Measurements from ENCODE around the gene CEP95. TPM values are rescaled to one million over a fixed set of nuclear protein-coding genes. Genes with fewer than 3 reads are reported as not detected.
A peak's percentile ranks its signal among the peaks of the same experiment; 100 is the strongest.

CEP95 gene
- total and polyA plus RNA-seq, 2 of the 13 experiments (the other 11 are each of a cell fraction or from before 2014, with no cell fraction given) = 65.9 to 68.8 TPM

DNA sequence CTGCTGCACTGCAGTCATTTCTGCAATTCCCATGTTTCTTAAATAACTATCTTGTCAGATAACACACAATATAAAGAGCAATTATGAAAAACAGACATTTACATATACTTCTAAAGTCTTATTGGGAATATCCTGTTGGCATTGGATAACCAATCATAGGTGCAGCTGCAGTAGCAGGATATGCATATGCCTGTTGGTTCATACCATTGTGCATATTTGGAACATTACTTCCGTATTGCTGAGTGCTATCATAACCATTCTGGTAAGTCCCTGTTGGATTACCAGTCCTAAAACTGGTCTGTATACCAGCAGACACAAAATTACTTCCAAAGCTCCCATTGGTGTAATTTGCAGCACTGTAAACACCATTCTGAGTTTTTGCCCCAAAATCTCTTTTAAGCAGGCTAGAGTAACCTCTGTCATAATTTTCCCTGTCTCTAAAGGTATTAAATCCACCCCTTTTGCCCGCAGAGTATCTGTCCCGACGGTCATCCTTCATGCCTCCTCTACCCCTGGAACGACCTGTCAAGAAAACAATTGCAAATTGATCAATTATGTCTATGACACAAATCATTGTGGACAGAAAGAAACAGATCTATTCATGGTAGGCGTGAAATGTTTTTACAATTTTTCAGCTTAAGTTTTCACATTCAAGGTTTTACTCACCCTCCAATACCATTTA, 6.8 kb upstream of the CEP95 start:
- Histone ChIP-seq H3K9me3 (ENCODE audit: low read length) (no peaks in the 10 kb centered on the region), H3K4me2 (ENCODE audit: low read depth, low read length) (no peak overlapping the region), H3K4me3 (replicated peaks in 1 of 3; ENCODE audit: insufficient read depth in 1 of 3, low read depth in 2 of 3, low read length in 3 of 3) (no peak overlapping the region), H3K27me3 (ENCODE audit: control insufficient read depth in 1 of 2, insufficient read depth in 2 of 2, low read length in 2 of 2) (no peaks in the 10 kb centered on the region; a peak in 1 of 5 replicates), H3K4me1 (ENCODE audit: insufficient read depth, low read length) (peaks cover 83% of the 10 kb centered on the region), H3K36me3 (replicated peaks in 1 of 2; ENCODE audit: control insufficient read depth in 1 of 2, insufficient read depth in 2 of 2, low read length in 2 of 2) (peaks cover 26 to 55% of the 10 kb centered on the region in 2 experiments), H4K20me1 (ENCODE audit: insufficient read depth, low read length) (peaks cover 50% of the 10 kb centered on the region), H2AFZ (ENCODE audit: low read length) (no peak overlapping the region), H3K9ac (ENCODE audit: insufficient read depth, low read depth, low read length) (no peak overlapping the region), H3K79me2 (ENCODE audit: insufficient read depth, low read length) (peaks cover 40% of the 10 kb centered on the region), H3K27ac (ENCODE audit: extremely low read length, insufficient read depth, low read length) (no peak overlapping the region)
- TF ChIP-seq ZBTB1 (CRISPR knock-in tag; IDR thresholded peaks at IDR 0.05; ENCODE audit: borderline replicate concordance) = no peak
- TF ChIP-seq ZBTB3 (CRISPR knock-in tag; IDR thresholded peaks at IDR 0.05; ENCODE audit: borderline replicate concordance, low read depth) = no peak
- TF ChIP-seq, protein P1, sequence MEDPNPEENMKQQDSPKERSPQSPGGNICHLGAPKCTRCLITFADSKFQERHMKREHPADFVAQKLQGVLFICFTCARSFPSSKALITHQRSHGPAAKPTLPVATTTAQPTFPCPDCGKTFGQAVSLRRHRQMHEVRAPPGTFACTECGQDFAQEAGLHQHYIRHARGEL (CRISPR knock-in tag; IDR thresholded peaks at IDR 0.05) = no peak
- TF ChIP-seq POLR2AphosphoS5 (IDR thresholded peaks at IDR 0.05; ENCODE audit: low read depth, low read length) = peak; percentile 51; the same call in 1 of the 2 replicates
- TF ChIP-seq, protein P2, sequence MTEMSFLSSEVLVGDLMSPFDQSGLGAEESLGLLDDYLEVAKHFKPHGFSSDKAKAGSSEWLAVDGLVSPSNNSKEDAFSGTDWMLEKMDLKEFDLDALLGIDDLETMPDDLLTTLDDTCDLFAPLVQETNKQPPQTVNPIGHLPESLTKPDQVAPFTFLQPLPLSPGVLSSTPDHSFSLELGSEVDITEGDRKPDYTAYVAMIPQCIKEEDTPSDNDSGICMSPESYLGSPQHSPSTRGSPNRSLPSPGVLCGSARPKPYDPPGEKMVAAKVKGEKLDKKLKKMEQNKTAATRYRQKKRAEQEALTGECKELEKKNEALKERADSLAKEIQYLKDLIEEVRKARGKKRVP (CRISPR knock-in tag; IDR thresholded peaks at IDR 0.05) = 0 out of 4 replicates have a peak, but pooled peaks of 1 of the 2 experiments have one; percentile 8
- TF ChIP-seq, protein P3, sequence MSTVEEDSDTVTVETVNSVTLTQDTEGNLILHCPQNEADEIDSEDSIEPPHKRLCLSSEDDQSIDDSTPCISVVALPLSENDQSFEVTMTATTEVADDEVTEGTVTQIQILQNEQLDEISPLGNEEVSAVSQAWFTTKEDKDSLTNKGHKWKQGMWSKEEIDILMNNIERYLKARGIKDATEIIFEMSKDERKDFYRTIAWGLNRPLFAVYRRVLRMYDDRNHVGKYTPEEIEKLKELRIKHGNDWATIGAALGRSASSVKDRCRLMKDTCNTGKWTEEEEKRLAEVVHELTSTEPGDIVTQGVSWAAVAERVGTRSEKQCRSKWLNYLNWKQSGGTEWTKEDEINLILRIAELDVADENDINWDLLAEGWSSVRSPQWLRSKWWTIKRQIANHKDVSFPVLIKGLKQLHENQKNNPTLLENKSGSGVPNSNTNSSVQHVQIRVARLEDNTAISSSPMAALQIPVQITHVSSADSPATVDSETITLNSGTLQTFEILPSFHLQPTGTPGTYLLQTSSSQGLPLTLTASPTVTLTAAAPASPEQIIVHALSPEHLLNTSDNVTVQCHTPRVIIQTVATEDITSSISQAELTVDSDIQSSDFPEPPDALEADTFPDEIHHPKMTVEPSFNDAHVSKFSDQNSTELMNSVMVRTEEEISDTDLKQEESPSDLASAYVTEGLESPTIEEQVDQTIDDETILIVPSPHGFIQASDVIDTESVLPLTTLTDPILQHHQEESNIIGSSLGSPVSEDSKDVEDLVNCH (CRISPR knock-in tag; IDR thresholded peaks at IDR 0.05) = no peak
- TF ChIP-seq, protein P4, sequence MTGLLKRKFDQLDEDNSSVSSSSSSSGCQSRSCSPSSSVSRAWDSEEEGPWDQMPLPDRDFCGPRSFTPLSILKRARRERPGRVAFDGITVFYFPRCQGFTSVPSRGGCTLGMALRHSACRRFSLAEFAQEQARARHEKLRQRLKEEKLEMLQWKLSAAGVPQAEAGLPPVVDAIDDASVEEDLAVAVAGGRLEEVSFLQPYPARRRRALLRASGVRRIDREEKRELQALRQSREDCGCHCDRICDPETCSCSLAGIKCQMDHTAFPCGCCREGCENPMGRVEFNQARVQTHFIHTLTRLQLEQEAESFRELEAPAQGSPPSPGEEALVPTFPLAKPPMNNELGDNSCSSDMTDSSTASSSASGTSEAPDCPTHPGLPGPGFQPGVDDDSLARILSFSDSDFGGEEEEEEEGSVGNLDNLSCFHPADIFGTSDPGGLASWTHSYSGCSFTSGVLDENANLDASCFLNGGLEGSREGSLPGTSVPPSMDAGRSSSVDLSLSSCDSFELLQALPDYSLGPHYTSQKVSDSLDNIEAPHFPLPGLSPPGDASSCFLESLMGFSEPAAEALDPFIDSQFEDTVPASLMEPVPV (CRISPR knock-in tag; IDR thresholded peaks at IDR 0.05) = no peak
- peak; percentile 15 for TF ChIP-seq ASH2L (IDR thresholded peaks at IDR 0.05; ENCODE audit: insufficient read length, low read depth, low read length)
- TF ChIP-seq POLR2A (IDR thresholded peaks at IDR 0.05; ENCODE audit: insufficient read depth in 1 of 2, low read depth in 2 of 2, low read length in 2 of 2) = peak in 1 of 2 experiments; percentile 47; a peak in 1 of 4 replicates
- no peak for TF ChIP-seq ZNF780A (CRISPR knock-in tag; IDR thresholded peaks at IDR 0.05)
- TF ChIP-seq, protein P5, sequence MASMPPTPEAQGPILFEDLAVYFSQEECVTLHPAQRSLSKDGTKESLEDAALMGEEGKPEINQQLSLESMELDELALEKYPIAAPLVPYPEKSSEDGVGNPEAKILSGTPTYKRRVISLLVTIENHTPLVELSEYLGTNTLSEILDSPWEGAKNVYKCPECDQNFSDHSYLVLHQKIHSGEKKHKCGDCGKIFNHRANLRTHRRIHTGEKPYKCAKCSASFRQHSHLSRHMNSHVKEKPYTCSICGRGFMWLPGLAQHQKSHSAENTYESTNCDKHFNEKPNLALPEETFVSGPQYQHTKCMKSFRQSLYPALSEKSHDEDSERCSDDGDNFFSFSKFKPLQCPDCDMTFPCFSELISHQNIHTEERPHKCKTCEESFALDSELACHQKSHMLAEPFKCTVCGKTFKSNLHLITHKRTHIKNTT (CRISPR knock-in tag; IDR thresholded peaks at IDR 0.05) = no peak
- no peak for TF ChIP-seq TCF7L2 (IDR thresholded peaks at IDR 0.05; ENCODE audit: low read depth, low read length)
- TF ChIP-seq POLR2AphosphoS2 (IDR thresholded peaks at IDR 0.05; ENCODE audit: low read depth, low read length) = peak; percentile 92
- peak; percentile 46 for TF ChIP-seq POLR2G (IDR thresholded peaks at IDR 0.05; ENCODE audit: low read depth, low read length)
- TF ChIP-seq RBM22 (optimal IDR thresholded peaks at IDR 0.05; ENCODE audit: low read length) = peak; percentile 48
- TF ChIP-seq NFRKB (IDR thresholded peaks at IDR 0.05) = no peak
- TF ChIP-seq SOX13 (IDR thresholded peaks at IDR 0.05) = no peak
- no peak for TF ChIP-seq SOX13 (CRISPR knock-in tag; conservative IDR thresholded peaks at IDR 0.05 in 1 of 2, IDR thresholded peaks at IDR 0.05 in 1 of 2)
- FAIRE-seq (no peak), ATAC-seq (no peak), DNase-seq (ENCODE audit: low spot score) (no peak)
- BruUV-seq (replicated peaks) = no TSS peak
- POLR2A ChIA-PET = no interaction called here
- in situ Hi-C loops (cut with HindIII; ENCODE audit: extremely low pct_ligation_motif_present, low pct_unique_long_range_greater_than_20kb) (loop anchor here (10.0 kb wide), 2 partner anchors 195 to 655 kb away; partner anchors contain the start of gene SMARCD2), intact Hi-C loops (cut with micrococcal nuclease; ENCODE audit: unreplicated experiment) (loop anchor here (10.0 kb wide), 2 partner anchors 175 to 345 kb away; no protein-coding TSS in a partner anchor)
- 96% methylated on average over 6 of the region's 6 CpGs for WGBS (ENCODE audit: low lambda C conversion rate)
- CTCF ChIA-PET (ENCODE audit: low intra/inter-chr PET ratio, low total read pairs) = no interaction called here

Measured in HepG2 (cell line).